SU-DHL-6 (cell line): ENCODE measurements around the gene SYCP2L.

Source experiments
- H2AFZ ChIP-seq: fragments of 200-600 bp; sonication (generic); 2 replicates; pipeline ENCODE4 v1.6.1; 2014; ENCODE audit warnings: low read depth, mild to moderate bottlenecking, moderate library complexity, mixed read lengths, antibody characterized with exemption, low read length; ENCODE audit not compliant: severe bottlenecking
- H3F3A ChIP-seq: fragments of 200-600 bp; shearing (Covaris generic); 2 replicates; pipeline ENCODE4 v1.6.0; 2016; ENCODE audit warnings: antibody characterized with exemption, mild to moderate bottlenecking; ENCODE audit not compliant: insufficient read depth
- H3K27ac ChIP-seq: fragments of 200-600 bp; sonication (generic); 2 replicates; pipeline ENCODE4 v1.5.1; 2016; ENCODE audit warnings: low read depth, mild to moderate bottlenecking, low read length, moderate library complexity, mixed read lengths
- H3K27me3 ChIP-seq: fragments of 200-600 bp; sonication (generic), shearing (Covaris generic); 2 replicates; pipeline ENCODE4 v1.6.0; 2014; ENCODE audit warnings: mild to moderate bottlenecking, low read length
- H3K36me3 ChIP-seq: fragments of 200-600 bp; sonication (generic); 2 replicates; pipeline ENCODE4 v1.6.1; 2014; ENCODE audit warnings: mild to moderate bottlenecking, low read length, mixed read lengths
- H3K4me2 ChIP-seq: fragments of 300-600, 200-600 bp; shearing (Covaris generic), sonication (generic); 2 replicates; pipeline ENCODE4 v1.6.0; 2014; ENCODE audit warnings: low read length, low read depth, mild to moderate bottlenecking; ENCODE audit not compliant: poor library complexity, severe bottlenecking
- H3K4me3 ChIP-seq: fragments of 200-600 bp; sonication (generic); 2 replicates; pipeline ENCODE4 v1.5.1; 2014; ENCODE audit warnings: antibody characterized with exemption, low read length, mild to moderate bottlenecking, mixed read lengths; ENCODE audit not compliant: insufficient read depth, poor library complexity, severe bottlenecking
- H3K79me2 ChIP-seq: fragments of 200-600 bp; sonication (generic); 2 replicates; pipeline ENCODE4 v1.6.1; 2014; ENCODE audit warnings: mild to moderate bottlenecking, low read length, moderate library complexity; ENCODE audit not compliant: insufficient read depth
- H3K9ac ChIP-seq: fragments of 200-600 bp; sonication (generic); 2 replicates; pipeline ENCODE4 v1.7.0; 2014; ENCODE audit warnings: mild to moderate bottlenecking, low read length
- H3K9me2 ChIP-seq: fragments of 200-600 bp; sonication (generic); replicated peaks from 2 replicates; pipeline ENCODE4 v1.6.1; 2014; ENCODE audit warnings: low read length; ENCODE audit not compliant: insufficient read depth
- H3K9me3 ChIP-seq: fragments of 200-600 bp; sonication (generic); 2 replicates; pipeline ENCODE4 v1.6.1; 2014; ENCODE audit warnings: low read length, mixed read lengths; ENCODE audit not compliant: insufficient read depth
- H4K20me1 ChIP-seq: fragments of 200-600 bp; sonication (generic); 2 replicates; pipeline ENCODE4 v1.6.1; 2014; ENCODE audit warnings: low read depth, mild to moderate bottlenecking, antibody characterized with exemption, low read length, moderate library complexity, mixed read lengths
- EZH2phosphoT487 ChIP-seq: fragments of 200-600 bp; sonication (generic), shearing (Covaris generic); conservative IDR thresholded peaks from 2 replicates; pipeline ENCODE4 v1.6.1; 2018; ENCODE audit warnings: mild to moderate bottlenecking, antibody characterized with exemption, low read length, moderate library complexity, mixed read lengths
- TF ChIP-seq, protein P1 (sequence below): fragments of 200-600 bp; sonication (generic); IDR thresholded peaks from one replicate; pipeline ENCODE4 v1.5.1; 2017; ENCODE audit warnings: antibody characterized with exemption, mild to moderate bottlenecking, low read length, moderate library complexity; ENCODE audit not compliant: insufficient read depth, poor library complexity, severe bottlenecking

The SYCP2L gene

DNA sequence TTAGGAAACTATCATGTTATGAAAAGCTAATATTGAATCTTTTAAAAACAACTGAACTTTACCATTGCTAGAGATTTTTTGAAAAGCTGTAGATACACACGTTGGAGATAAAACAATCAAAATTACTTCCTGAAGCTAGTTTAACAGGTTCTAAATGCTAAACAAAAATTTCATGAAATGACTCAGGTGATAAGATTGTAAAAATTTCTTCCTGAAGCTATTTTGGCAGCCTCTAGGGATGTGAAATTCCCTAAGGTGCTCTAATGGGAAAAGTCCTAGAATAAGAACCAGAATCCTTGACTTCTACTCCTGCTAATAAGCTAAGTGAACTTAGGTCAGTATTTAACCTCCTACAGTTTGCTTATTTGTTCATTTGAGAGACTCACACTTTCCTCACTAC lies 13.5 kb upstream of the SYCP2L start:
- TF ChIP-seq, protein P1, sequence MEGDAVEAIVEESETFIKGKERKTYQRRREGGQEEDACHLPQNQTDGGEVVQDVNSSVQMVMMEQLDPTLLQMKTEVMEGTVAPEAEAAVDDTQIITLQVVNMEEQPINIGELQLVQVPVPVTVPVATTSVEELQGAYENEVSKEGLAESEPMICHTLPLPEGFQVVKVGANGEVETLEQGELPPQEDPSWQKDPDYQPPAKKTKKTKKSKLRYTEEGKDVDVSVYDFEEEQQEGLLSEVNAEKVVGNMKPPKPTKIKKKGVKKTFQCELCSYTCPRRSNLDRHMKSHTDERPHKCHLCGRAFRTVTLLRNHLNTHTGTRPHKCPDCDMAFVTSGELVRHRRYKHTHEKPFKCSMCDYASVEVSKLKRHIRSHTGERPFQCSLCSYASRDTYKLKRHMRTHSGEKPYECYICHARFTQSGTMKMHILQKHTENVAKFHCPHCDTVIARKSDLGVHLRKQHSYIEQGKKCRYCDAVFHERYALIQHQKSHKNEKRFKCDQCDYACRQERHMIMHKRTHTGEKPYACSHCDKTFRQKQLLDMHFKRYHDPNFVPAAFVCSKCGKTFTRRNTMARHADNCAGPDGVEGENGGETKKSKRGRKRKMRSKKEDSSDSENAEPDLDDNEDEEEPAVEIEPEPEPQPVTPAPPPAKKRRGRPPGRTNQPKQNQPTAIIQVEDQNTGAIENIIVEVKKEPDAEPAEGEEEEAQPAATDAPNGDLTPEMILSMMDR: no peak
- TF ChIP-seq EZH2phosphoT487: no peak
- Histone ChIP-seq H3F3A (no peaks in the 10 kb centered on the region), H3K27ac (no peak overlapping the region), H3K9ac (no peak overlapping the region), H3K36me3 (no peaks in the 10 kb centered on the region), H3K79me2 (no peaks in the 10 kb centered on the region), H2AFZ (no peak overlapping the region), H3K4me2 (no peak overlapping the region), H3K9me3 (no peaks in the 10 kb centered on the region), H3K27me3 (no peaks in the 10 kb centered on the region), H3K4me3 (no peak overlapping the region), H3K9me2 (no peaks in the 10 kb centered on the region), H4K20me1 (no peaks in the 10 kb centered on the region)

DNA sequence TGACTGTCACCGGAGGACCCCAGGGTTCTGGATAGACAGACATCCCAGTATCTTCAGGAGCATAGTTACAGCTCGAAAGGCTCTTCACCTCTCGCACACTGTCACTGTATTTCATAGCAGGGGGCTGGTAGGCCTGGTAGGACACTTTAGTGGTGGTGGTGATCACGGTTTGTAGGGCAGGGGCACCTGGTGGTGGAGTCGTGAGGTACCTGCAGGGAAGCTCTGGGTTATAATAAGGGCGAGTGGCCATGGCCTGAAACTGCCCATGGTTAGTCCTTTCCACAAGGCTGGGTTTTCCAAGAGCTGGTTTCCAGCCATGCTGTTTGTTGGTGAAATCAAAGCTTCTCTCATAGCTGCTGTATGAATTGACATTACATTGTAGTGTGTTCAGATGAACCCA lies 12.6 kb upstream of the SYCP2L start:
- H3F3A ChIP-seq: no peaks in the 10 kb centered on the region
- TF ChIP-seq, protein P1: no peak
- no peak for TF ChIP-seq EZH2phosphoT487
- H3K4me2 ChIP-seq: no peak overlapping the region
- H3K36me3 ChIP-seq: no peaks in the 10 kb centered on the region
- no peaks in the 10 kb centered on the region for H3K79me2 ChIP-seq
- no peak overlapping the region for H3K9ac ChIP-seq
- no peak overlapping the region for H3K4me3 ChIP-seq
- H3K27ac ChIP-seq: no peak overlapping the region
- no peaks in the 10 kb centered on the region for H3K27me3 ChIP-seq
- H3K9me3 ChIP-seq: no peaks in the 10 kb centered on the region
- H3K9me2 ChIP-seq: no peaks in the 10 kb centered on the region
- no peak overlapping the region for H2AFZ ChIP-seq
- H4K20me1 ChIP-seq: no peaks in the 10 kb centered on the region

DNA sequence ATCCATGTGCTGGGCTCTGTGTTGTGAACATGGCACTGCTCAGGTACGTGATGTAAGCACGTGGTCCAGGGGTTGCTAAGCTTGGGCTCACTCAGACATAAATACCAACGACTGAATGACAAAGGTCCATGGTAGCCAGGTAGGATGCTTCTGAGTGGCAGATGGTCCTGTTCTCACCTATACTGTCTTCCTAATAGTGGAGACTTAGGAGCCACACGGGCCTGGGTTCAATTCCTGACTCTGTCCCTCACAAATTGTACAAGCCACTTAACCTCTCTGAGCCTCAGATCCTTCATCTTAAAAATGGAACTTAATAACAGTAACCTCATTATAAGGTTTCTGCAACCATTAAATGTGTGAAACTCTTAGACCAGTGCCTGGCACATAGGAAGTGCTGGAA lies 11.8 kb upstream of the SYCP2L start:
- Histone ChIP-seq H3K4me2 (no peak overlapping the region), H2AFZ (no peak overlapping the region), H3K36me3 (no peaks in the 10 kb centered on the region), H3K9me3 (no peaks in the 10 kb centered on the region), H4K20me1 (no peaks in the 10 kb centered on the region), H3F3A (no peaks in the 10 kb centered on the region), H3K4me3 (no peak overlapping the region), H3K9me2 (no peaks in the 10 kb centered on the region), H3K27ac (no peak overlapping the region), H3K27me3 (no peaks in the 10 kb centered on the region), H3K9ac (no peak overlapping the region), H3K79me2 (no peaks in the 10 kb centered on the region)
- TF ChIP-seq, protein P1: no peak
- no peak for TF ChIP-seq EZH2phosphoT487

DNA sequence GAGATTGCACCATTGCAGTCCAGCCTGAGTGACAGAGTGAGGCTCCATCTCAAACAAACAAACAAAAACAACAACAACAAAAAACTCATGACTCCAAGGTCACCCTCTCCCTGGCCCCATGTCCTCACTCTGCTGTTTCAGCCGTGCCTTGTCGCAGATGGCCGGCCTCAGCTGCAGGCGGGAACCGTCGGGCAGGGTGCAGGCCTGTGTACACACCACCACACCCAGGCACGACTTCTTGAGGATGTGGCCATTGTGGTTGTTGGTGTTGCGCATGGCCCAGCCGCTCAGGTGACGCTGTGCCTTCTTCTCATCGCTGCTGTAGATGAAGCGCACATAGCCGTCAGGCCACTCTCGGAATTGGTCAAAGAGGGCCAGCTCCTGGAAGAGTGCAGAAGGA lies 9.8 kb upstream of the SYCP2L start:
- Histone ChIP-seq H3K27ac (no peak overlapping the region), H3K36me3 (no peaks in the 10 kb centered on the region), H3F3A (no peaks in the 10 kb centered on the region), H3K9me2 (no peaks in the 10 kb centered on the region), H3K9me3 (no peaks in the 10 kb centered on the region), H3K4me3 (no peak overlapping the region), H4K20me1 (no peaks in the 10 kb centered on the region), H3K4me2 (no peak overlapping the region), H3K9ac (no peak overlapping the region), H2AFZ (no peak overlapping the region), H3K79me2 (no peaks in the 10 kb centered on the region), H3K27me3 (no peaks in the 10 kb centered on the region)
- TF ChIP-seq EZH2phosphoT487: no peak
- TF ChIP-seq, protein P1: no peak
